GM19043 (cell line): ENCODE data around the gene BMPR1A.
"Not testable (repeated sequence)": the region's sequence is repeated elsewhere in the genome, so short reads cannot be mapped to it uniquely, and the experiment has no call there.

ENCODE experiments used
- ATAC-seq: cut with Tn5 transposase; IDR thresholded peaks from one replicate; pipeline ENCODE4 v1.9.1; 2021; ENCODE audit warnings: low read depth; ENCODE audit not compliant: unreplicated experiment

Gene BMPR1A

GRCh38 chr10:86830043-86830591 lies 73.7 kb downstream of the BMPR1A start:
- no peak for ATAC-seq

GRCh38 chr10:86833969-86834368 lies 77.5 kb downstream of the BMPR1A start:
- no peak for ATAC-seq

GRCh38 chr10:86836044-86836443 lies 79.6 kb downstream of the BMPR1A start:
- no peak for ATAC-seq

GRCh38 chr10:86837663-86838062 lies 81.2 kb downstream of the BMPR1A start:
- ATAC-seq, result no peak

GRCh38 chr10:86840498-86840897 lies 84.1 kb downstream of the BMPR1A start:
- no peak for ATAC-seq

GRCh38 chr10:86846088-86846487 lies 89.7 kb downstream of the BMPR1A start:
- ATAC-seq, result no peak

- no peak for ATAC-seq
Observed at GRCh38 chr10:86848747-86849146, 92.3 kb downstream of the BMPR1A start.

- no peak for ATAC-seq
Observed at GRCh38 chr10:86849181-86849894, 92.9 kb downstream of the BMPR1A start.

GRCh38 chr10:86850481-86850880 lies 94.1 kb downstream of the BMPR1A start:
- ATAC-seq, result no peak

GRCh38 chr10:86851328-86852207 lies 95.1 kb downstream of the BMPR1A start:
- ATAC-seq, result no peak

GRCh38 chr10:86853582-86853981 lies 97.2 kb downstream of the BMPR1A start:
- not testable (repeated sequence) for ATAC-seq

GRCh38 chr10:86855513-86855912 lies 99.1 kb downstream of the BMPR1A start:
- ATAC-seq, result no peak

GRCh38 chr10:86856156-86856555 lies 99.7 kb downstream of the BMPR1A start:
- ATAC-seq, result no peak

- ATAC-seq, result no peak
Observed at GRCh38 chr10:86857128-86857721, 100.8 kb downstream of the BMPR1A start.

GRCh38 chr10:86858011-86858410 lies 101.6 kb downstream of the BMPR1A start:
- ATAC-seq, result no peak

- no peak for ATAC-seq
Observed at GRCh38 chr10:86861351-86861750, 104.9 kb downstream of the BMPR1A start.

GRCh38 chr10:86862373-86862772 lies 106.0 kb downstream of the BMPR1A start:
- ATAC-seq, result no peak

- no peak for ATAC-seq
Observed at GRCh38 chr10:86862786-86863483, 106.5 kb downstream of the BMPR1A start.

- no peak for ATAC-seq
Observed at GRCh38 chr10:86863484-86863842, 107.0 kb downstream of the BMPR1A start.

- ATAC-seq, result not testable (repeated sequence)
Observed at GRCh38 chr10:86865011-86865811, 108.8 kb downstream of the BMPR1A start.
